Trophoblast cell (in vitro differentiated cells and primary cell): ENCODE results near the gene PEX14.

Experiments
- DNase-seq, 2 donors: peaks; one replicate each; pipeline ENCODE4 v3.0.0-alpha.2; 2016
- H2AFZ ChIP-seq: 2 replicates; pipeline ENCODE4 v1.6.1; 2013; ENCODE audit warnings: low read length, moderate library complexity, mild to moderate bottlenecking; ENCODE audit not compliant: insufficient read depth, poor library complexity
- H2AK5ac ChIP-seq: 2 replicates; pipeline ENCODE4 v1.6.1; 2013; ENCODE audit warnings: mild to moderate bottlenecking, low read length
- H2BK120ac ChIP-seq: 2 replicates; pipeline ENCODE4 v1.6.1; 2013; ENCODE audit warnings: low read length, mild to moderate bottlenecking, moderate library complexity; ENCODE audit not compliant: insufficient read depth, poor library complexity
- H2BK12ac ChIP-seq: 2 replicates; pipeline ENCODE4 v1.6.1; 2013; ENCODE audit warnings: mild to moderate bottlenecking, low read length, moderate library complexity
- H2BK5ac ChIP-seq: 2 replicates; pipeline ENCODE4 v1.6.1; 2013; ENCODE audit warnings: low read length, low read depth, moderate library complexity, mild to moderate bottlenecking; ENCODE audit not compliant: poor library complexity
- H3K14ac ChIP-seq: 2 replicates; pipeline ENCODE4 v1.6.1; 2013; ENCODE audit warnings: mild to moderate bottlenecking, low read length
- H3K18ac ChIP-seq: 2 replicates; pipeline ENCODE4 v1.6.1; 2013; ENCODE audit warnings: mild to moderate bottlenecking, low read length
- H3K23ac ChIP-seq: 2 replicates; pipeline ENCODE4 v1.6.1; 2013; ENCODE audit warnings: low read length
- H3K27ac ChIP-seq: 2 replicates; pipeline ENCODE4 v1.5.1; 2013; ENCODE audit warnings: low read depth, mild to moderate bottlenecking, inconsistent platforms, low read length, moderate library complexity
- H3K27me3 ChIP-seq: 2 replicates; pipeline ENCODE4 v1.6.1; 2013; ENCODE audit warnings: inconsistent platforms, mild to moderate bottlenecking, low read length, moderate library complexity; ENCODE audit not compliant: insufficient read depth
- H3K36me3 ChIP-seq, 2 experiments: 1 replicate in 1 of 2; 2 replicates in 1 of 2; pipeline ENCODE4 v1.6.1; 2013; ENCODE audit warnings: low read length in 2 of 2, mild to moderate bottlenecking in 2 of 2, moderate library complexity in 1 of 2; ENCODE audit not compliant: insufficient read depth in 2 of 2, control insufficient read depth in 1 of 2
- H3K4ac ChIP-seq: 2 replicates; pipeline ENCODE4 v1.6.1; 2013; ENCODE audit warnings: low read depth, mild to moderate bottlenecking, low read length, moderate library complexity
- H3K4me1 ChIP-seq, 2 experiments: 1 replicate in 1 of 2; 2 replicates in 1 of 2; pipeline ENCODE4 v1.6.1; 2013; ENCODE audit warnings: low read length in 2 of 2, mild to moderate bottlenecking in 2 of 2, moderate library complexity in 1 of 2; ENCODE audit not compliant: insufficient read depth in 2 of 2, control insufficient read depth in 1 of 2
- H3K4me2 ChIP-seq: 2 replicates; pipeline ENCODE4 v1.6.1; 2013; ENCODE audit warnings: inconsistent platforms, mild to moderate bottlenecking, low read length, moderate library complexity
- H3K4me3 ChIP-seq: 2 replicates; pipeline ENCODE4 v1.5.1; 2013; ENCODE audit warnings: mild to moderate bottlenecking, low read depth, low read length, inconsistent platforms
- H3K79me1 ChIP-seq: one replicate; pipeline ENCODE4 v1.6.1; 2013; ENCODE audit warnings: low read length
- H3K79me2 ChIP-seq: 2 replicates; pipeline ENCODE4 v1.6.1; 2013; ENCODE audit warnings: low read length, mild to moderate bottlenecking; ENCODE audit not compliant: control insufficient read depth, insufficient read depth, poor library complexity
- H3K9ac ChIP-seq: 2 replicates; pipeline ENCODE4 v1.6.1; 2013; ENCODE audit warnings: mild to moderate bottlenecking, low read length
- H3K9me3 ChIP-seq: 2 replicates; pipeline ENCODE4 v1.6.1; 2013; ENCODE audit warnings: low read depth, mild to moderate bottlenecking, control low read depth, inconsistent platforms, low read length; ENCODE audit not compliant: insufficient read depth
- H4K12ac ChIP-seq: 2 replicates; pipeline ENCODE4 v1.6.1; 2013; ENCODE audit warnings: low read depth, mild to moderate bottlenecking, low read length, moderate library complexity
- H4K8ac ChIP-seq: 2 replicates; pipeline ENCODE4 v1.6.1; 2013; ENCODE audit warnings: low read depth, mild to moderate bottlenecking, low read length, moderate library complexity
- H4K91ac ChIP-seq: one replicate; pipeline ENCODE4 v1.6.1; 2013; ENCODE audit warnings: low read depth, mild to moderate bottlenecking, low read length, moderate library complexity
- WGBS: extraction: QIAGEN DNeasy Blood & Tissue Kit; methylation state at CpG from one replicate; pipeline ENCODE4 v1.1.7; 2013; ENCODE audit warnings: missing lambda C conversion rate; ENCODE audit not compliant: insufficient read length, insufficient coverage; ENCODE audit errors: extremely low coverage; 5-methylcytosine and 5-hydroxymethylcytosine counted together

The PEX14 gene

GRCh38 chr1:10617931-10618885 lies 143.5 kb downstream of the PEX14 start:
- H2BK5ac ChIP-seq, result no peak overlapping the region
- no peak overlapping the region for H3K9ac ChIP-seq

GRCh38 chr1:10620776-10621175 lies 146.0 kb downstream of the PEX14 start:
- Histone ChIP-seq H3K14ac (no peak overlapping the region), H3K18ac (no peak overlapping the region), H3K79me2 (no peaks in the 10 kb centered on the region), H2BK12ac (no peak overlapping the region), H2BK5ac (no peak overlapping the region), H4K8ac (no peak overlapping the region), H3K79me1 (no peaks in the 10 kb centered on the region), H2AK5ac (no peak overlapping the region), H3K9ac (no peak overlapping the region), H4K91ac (no peak overlapping the region), H3K9me3 (peaks cover 5% of the 10 kb centered on the region), H3K23ac (no peak overlapping the region), H3K4ac (no peak overlapping the region), H3K4me1 (no peaks in the 10 kb centered on the region), H3K4me3 (no peak overlapping the region), H3K27me3 (no peaks in the 10 kb centered on the region), H3K27ac (no peak overlapping the region), H4K12ac (no peak overlapping the region), H3K36me3 (peaks cover 8 to 19% of the 10 kb centered on the region in 2 experiments), H2BK120ac (no peak overlapping the region), H2AFZ (no peak overlapping the region), H3K4me2 (no peak overlapping the region)
- no peak for DNase-seq
- WGBS, result no CpG with 5 or more reads among the region's 12 CpGs

More at GRCh38 chr1:10617931-10618885, 143.5 kb downstream of the PEX14 start:
- no CpG with 5 or more reads among the region's 23 CpGs for WGBS
- Histone ChIP-seq H3K27ac (no peak overlapping the region), H2BK120ac (no peak overlapping the region), H2AFZ (no peak overlapping the region), H3K4me1 (no peaks in the 10 kb centered on the region), H3K9me3 (peaks cover 5% of the 10 kb centered on the region), H3K14ac (no peak overlapping the region), H3K4me2 (no peak overlapping the region), H2AK5ac (no peak overlapping the region), H3K79me2 (no peaks in the 10 kb centered on the region), H3K4me3 (no peak overlapping the region), H3K4ac (no peak overlapping the region), H4K8ac (no peak overlapping the region), H3K27me3 (no peaks in the 10 kb centered on the region), H3K79me1 (no peaks in the 10 kb centered on the region), H3K23ac (no peak overlapping the region), H3K18ac (no peak overlapping the region), H4K91ac (no peak overlapping the region), H2BK12ac (no peak overlapping the region), H3K36me3 (peaks cover 0 to 2% of the 10 kb centered on the region in 2 experiments), H4K12ac (no peak overlapping the region)
- no peak for DNase-seq

GRCh38 chr1:10621906-10622305 lies 147.2 kb downstream of the PEX14 start:
- Histone ChIP-seq H3K4me2 (no peak overlapping the region), H3K27ac (no peak overlapping the region), H2BK120ac (no peak overlapping the region), H3K18ac (no peak overlapping the region), H3K79me2 (no peaks in the 10 kb centered on the region), H3K23ac (no peak overlapping the region), H2BK12ac (no peak overlapping the region), H4K12ac (no peak overlapping the region), H3K27me3 (no peaks in the 10 kb centered on the region), H3K4me3 (no peak overlapping the region), H3K9me3 (peaks cover 5% of the 10 kb centered on the region), H3K79me1 (no peaks in the 10 kb centered on the region), H2AK5ac (no peak overlapping the region), H3K4me1 (no peaks in the 10 kb centered on the region), H3K9ac (no peak overlapping the region), H3K4ac (no peak overlapping the region), H2AFZ (no peak overlapping the region), H2BK5ac (no peak overlapping the region), H4K8ac (no peak overlapping the region), H3K14ac (no peak overlapping the region), H3K36me3 (peaks cover 8 to 19% of the 10 kb centered on the region in 2 experiments), H4K91ac (no peak overlapping the region)
- WGBS, result no CpG with 5 or more reads among the region's 9 CpGs
- no peak for DNase-seq

GRCh38 chr1:10622910-10623685 lies 148.3 kb downstream of the PEX14 start:
- no peaks in the 10 kb centered on the region for H3K4me1 ChIP-seq
- no peak overlapping the region for H3K14ac ChIP-seq
- no peak overlapping the region for H2BK5ac ChIP-seq
- H2BK120ac ChIP-seq, result no peak overlapping the region
- no peak overlapping the region for H3K4me3 ChIP-seq
- no peak overlapping the region for H3K4me2 ChIP-seq
- no peak overlapping the region for H3K4ac ChIP-seq
- H3K79me1 ChIP-seq, result no peaks in the 10 kb centered on the region
- no peak overlapping the region for H4K91ac ChIP-seq
- no peaks in the 10 kb centered on the region for H3K27me3 ChIP-seq
- peaks cover 2% of the 10 kb centered on the region for H3K9me3 ChIP-seq
- no peak overlapping the region for H3K9ac ChIP-seq
- H3K27ac ChIP-seq, result no peak overlapping the region
- H2AFZ ChIP-seq, result no peak overlapping the region
- no CpG with 5 or more reads among the region's 24 CpGs for WGBS
- no peak overlapping the region for H2BK12ac ChIP-seq
- no peak overlapping the region for H3K23ac ChIP-seq
- H4K12ac ChIP-seq, result no peak overlapping the region
- no peak overlapping the region for H2AK5ac ChIP-seq
- H4K8ac ChIP-seq, result no peak overlapping the region
- DNase-seq, result no peak
- no peak overlapping the region for H3K18ac ChIP-seq
- peaks cover 8 to 19% of the 10 kb centered on the region in 2 experiments for H3K36me3 ChIP-seq
- no peaks in the 10 kb centered on the region for H3K79me2 ChIP-seq
